ENCODE data around the gene ZNF165. TPM values are rescaled to one million over a fixed set of nuclear protein-coding genes. Genes with fewer than 3 reads are reported as not detected.

Gene ZNF165
- total RNA-seq (2022; extraction: Qiagen RNA extraction; ENCODE audit: low read depth): 1.1 to 1.4 TPM (median 1.3 TPM) in 5 replicates

DNA sequence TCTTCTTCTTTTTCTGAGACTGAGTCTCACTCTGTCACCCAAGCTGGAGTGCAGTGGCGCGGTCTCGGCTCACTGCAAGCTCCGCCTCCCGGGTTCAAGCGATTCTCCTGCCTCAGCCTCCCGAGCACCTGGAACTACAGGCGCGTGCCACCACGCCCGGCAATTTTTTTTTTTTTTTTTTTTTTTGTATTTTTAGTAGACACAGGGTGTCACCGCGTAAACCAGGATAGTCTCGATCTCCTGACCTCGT is at the start of gene ZNF165:
Gene ZNF165, plus strand, starts transcription at position 188 of the 250 bp plus-strand sequence. CDS start 4,913 bp downstream, outside the sequence.

DNA sequence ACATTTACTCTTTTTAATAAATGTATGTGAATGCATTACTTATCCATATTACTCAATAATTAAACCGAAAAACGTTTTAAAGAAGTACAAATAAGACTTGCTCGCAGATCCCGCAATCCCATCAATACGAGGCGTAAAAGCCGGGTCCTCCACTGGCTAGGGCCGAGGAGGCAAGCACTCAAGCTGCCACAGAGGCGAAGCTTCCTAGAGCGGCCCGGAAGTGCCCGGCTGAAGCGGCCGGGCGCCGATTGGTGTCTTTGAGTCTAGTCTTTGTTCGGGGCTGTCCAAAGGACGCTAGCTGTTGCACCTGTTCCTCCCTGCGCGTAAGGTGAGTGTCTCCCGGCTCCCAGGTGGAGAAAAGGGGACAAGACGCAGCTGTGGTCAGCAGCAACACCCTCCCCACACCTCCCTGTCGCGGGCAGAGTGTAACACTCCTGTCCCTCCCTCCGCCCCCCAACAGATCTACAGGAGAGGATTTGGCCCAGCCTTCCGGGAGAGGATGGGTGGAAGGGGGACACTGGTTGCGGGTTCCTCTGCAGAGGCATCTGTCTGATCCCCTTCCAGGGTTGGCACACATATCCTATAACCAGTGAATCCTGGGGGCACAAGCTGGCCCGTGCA is 44.1 kb downstream of the ZNF165 start, which contains the start of gene ZSCAN16:
Gene ZSCAN16, plus strand, starts transcription at position 260 of the 621 bp plus-strand sequence. CDS start 835 bp downstream, outside the sequence.

Other genes starting within 250 kb of the ZNF165 start
- not detected in 5 replicates for gene OR2B2, start 168.2 kb upstream of the ZNF165 start, total RNA-seq (2022; extraction: Qiagen RNA extraction; ENCODE audit: low read depth)
- 0.15 to 0.23 TPM (median 0.19 TPM) in 3 of 5 replicates, not detected in the others for gene OR2B6, start 123.3 kb upstream of the ZNF165 start, total RNA-seq (2022; extraction: Qiagen RNA extraction; ENCODE audit: low read depth)
- gene ZSCAN16, start 44.0 kb downstream of the ZNF165 start, total RNA-seq (2022; extraction: Qiagen RNA extraction; ENCODE audit: low read depth): 3.9 to 4.5 TPM (median 4.0 TPM) in 5 replicates
- 4.0 to 6.0 TPM (median 5.4 TPM) in 5 replicates for gene ZKSCAN8, start 61.3 kb downstream of the ZNF165 start, total RNA-seq (2022; extraction: Qiagen RNA extraction; ENCODE audit: low read depth)
- 6.1 to 7.8 TPM (median 7.3 TPM) in 5 replicates for gene ZSCAN9, start 144.7 kb downstream of the ZNF165 start, total RNA-seq (2022; extraction: Qiagen RNA extraction; ENCODE audit: low read depth)
- 2.3 to 3.1 TPM (median 2.6 TPM) in 5 replicates for gene ZKSCAN4, start 171.7 kb downstream of the ZNF165 start, total RNA-seq (2022; extraction: Qiagen RNA extraction; ENCODE audit: low read depth)
- gene NKAPL, start 178.7 kb downstream of the ZNF165 start, total RNA-seq (2022; extraction: Qiagen RNA extraction; ENCODE audit: low read depth): not detected in 5 replicates
- gene ZSCAN26, start 186.6 kb downstream of the ZNF165 start, total RNA-seq (2022; extraction: Qiagen RNA extraction; ENCODE audit: low read depth): 5.4 to 9.8 TPM (median 6.2 TPM) in 5 replicates
- 4.4 to 6.0 TPM (median 4.7 TPM) in 5 replicates for gene PGBD1, start 201.0 kb downstream of the ZNF165 start, total RNA-seq (2022; extraction: Qiagen RNA extraction; ENCODE audit: low read depth)

Measured in A549 treated with CpdA at 1 μM for 4 hours (cell line).